D341Med (cell line): ENCODE measurements around the gene RAMP1.
"Not testable (repeated sequence)": the region's sequence is repeated elsewhere in the genome, so short reads cannot be mapped to it uniquely, and the experiment has no call there.

ENCODE experiments used
- DNase-seq: peaks from one replicate; pipeline ENCODE4 v3.0.0; 2012; ENCODE audit warnings: low spot score

RAMP1 gene

DNA sequence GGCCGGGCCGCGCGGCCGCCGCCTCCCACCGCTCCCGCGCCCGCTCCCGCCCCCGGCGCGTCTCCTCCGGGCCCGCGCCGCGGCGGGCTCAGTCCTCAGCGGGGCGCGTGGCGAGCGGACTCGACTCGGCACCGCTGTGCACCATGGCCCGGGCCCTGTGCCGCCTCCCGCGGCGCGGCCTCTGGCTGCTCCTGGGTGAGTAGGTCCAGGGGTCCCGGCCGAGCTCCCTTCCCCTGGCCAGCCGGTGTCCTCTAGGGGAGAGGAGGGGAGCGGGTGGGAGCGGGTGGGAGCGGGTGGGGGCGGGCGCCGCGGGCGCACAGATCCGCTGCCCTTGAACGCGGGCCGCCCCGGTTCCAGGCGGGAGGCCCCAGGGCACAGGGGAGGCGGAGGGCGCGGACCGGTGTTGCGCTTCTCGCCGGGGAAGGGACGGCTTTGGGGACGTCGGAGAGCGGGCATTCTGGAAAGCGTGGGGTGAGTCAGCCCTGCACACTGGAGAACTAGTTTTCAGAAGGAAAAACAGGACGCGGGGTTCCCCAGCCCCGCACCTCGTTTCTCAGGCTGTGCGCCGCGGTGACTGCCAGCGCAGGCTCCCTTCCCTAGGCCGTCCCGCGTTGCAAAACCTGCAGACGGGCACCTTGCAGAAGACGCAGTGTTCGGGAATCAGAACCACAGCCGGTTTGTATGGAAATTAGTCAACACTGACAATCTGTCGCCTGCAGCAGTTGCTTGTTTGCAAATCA, at the start of gene RAMP1:
TSS of gene RAMP1 (plus strand) at position 91 of the 740 bp plus-strand sequence. CDS start at position 144, 53 bp downstream.
- no peak for DNase-seq

DNA sequence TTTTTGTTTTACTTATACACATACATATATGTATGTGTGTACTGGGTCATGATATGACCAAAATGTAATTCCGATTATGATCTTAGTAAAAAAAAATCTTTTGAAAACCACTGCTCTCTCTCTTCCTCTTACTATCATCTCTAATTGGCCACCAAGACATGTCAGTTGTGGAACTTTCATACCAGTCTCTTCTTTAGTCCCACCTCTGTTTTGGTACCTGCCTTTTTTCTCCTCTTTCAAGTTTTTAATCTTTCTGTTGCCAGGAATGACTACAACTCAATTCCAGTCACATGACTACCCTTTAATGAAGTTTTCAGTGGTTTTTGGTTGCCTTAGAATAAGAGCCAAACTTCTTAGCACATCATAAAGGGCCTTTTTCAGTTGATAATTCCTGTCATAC, 43.8 kb upstream of the RAMP1 start:
- no peak for DNase-seq

DNA sequence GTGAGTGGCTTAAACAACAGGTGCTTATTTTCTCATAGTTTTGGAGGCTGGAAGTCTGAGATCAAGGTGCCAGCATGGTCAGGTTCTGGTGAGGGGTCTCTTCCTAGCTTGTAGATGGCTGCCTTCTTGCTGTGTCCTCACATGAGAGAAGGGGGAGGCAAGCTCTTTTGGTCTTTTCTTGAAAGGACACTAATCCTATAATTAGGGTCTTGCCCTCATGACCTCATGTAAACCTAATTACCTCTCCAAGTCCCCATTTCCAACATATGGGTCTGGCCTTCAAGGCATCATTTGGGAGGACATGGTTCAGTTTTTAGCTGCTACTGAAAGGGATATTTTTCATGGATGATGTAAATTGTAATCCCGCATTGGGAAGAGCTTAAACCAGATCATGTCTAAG, 42.9 kb upstream of the RAMP1 start:
- DNase-seq, result no peak

DNA sequence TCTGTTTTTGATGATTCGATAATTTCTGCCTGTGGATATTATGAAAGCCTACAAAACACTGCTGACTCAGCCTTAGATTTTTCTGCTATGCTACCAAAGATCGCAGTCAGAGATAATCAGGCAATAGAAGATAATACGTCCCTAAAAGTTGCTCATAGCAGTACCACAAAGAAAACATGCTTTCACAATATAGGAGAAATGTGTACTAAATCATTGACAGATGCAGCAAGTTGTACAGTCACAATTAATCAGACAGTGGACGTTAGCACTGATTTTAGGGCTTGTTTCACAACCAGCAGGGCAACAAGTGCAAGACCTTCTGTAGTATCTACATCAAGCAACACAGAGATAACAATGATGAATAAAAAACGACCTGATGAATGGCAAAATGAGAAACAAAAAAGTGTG, 41.4 kb upstream of the RAMP1 start:
- no peak for DNase-seq

DNA sequence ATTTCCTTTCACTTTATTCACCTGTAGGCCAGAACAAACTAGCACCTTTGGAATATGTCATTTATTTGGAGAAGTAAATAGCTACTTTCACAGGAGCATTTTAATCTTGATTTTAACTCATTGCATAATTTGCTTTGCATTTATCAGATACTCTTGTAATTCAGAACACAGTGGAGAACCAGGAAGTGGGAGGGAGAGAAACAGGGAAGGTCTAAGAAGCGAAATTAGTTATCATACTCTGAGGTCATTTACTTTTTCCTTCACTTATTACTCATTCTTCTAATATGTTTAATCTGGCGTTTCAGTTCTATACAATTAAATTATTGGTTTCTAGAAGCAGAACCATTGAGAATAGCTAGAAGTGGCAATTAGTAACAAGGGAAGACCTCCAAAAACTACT, 40.2 kb upstream of the RAMP1 start:
- DNase-seq, result no peak

DNA sequence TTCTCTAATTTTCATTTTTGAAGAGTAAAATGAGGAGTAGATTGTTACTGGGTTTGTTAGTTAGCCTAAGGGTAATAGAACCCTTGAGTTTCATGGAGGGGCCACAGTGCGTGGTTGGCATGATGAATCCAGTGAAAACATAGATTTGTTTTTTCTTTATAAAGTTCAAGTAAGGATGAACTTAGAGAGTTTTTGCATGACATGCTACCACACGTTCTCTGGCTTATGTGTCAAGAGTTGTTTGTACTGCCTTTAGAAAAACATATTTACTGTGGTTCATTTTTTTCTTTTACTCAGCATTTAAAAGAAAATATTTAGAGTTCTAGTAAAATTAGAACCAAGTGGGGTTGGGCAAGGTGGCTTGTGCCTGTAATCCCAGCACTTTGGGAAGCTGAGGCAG, 39.0 kb upstream of the RAMP1 start:
- DNase-seq, result no peak

DNA sequence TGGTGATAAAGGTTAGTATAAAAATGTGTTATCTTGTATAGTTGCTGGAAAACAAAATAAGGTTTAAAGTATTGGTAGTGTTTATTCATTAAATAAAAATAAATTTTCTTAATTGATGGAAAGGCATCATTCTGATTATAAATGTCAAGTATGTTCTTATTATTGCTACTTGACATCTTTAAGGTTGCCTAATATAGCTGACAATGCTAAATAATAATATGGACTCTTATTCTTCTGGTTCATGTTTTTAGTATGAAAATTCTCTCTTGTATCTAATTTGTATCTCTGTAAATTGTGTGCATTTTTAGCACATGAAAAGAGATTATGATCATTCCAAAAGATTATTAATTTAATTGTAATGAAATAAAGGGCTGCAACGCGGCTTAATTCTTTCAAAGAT, 35.9 kb upstream of the RAMP1 start:
- DNase-seq, result no peak

DNA sequence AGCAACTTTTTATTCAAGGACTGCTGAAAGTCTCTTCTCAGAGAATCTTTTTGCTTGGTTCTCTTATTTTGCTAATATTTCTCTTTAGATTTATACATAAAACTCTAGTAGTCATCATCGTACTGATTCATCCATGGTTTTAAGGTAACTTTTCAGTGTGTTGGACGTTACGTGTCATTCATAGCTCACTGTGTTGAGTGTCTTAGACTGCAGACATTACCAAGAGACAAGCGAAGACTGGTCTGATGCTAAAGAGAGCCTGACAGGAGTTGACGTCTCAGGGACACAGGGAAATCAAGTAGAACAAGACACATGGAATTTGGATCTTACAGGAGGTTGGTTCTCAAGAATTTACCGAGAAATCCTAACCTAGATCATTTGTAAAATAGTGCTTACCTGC, 35.3 kb upstream of the RAMP1 start:
- DNase-seq, result no peak

DNA sequence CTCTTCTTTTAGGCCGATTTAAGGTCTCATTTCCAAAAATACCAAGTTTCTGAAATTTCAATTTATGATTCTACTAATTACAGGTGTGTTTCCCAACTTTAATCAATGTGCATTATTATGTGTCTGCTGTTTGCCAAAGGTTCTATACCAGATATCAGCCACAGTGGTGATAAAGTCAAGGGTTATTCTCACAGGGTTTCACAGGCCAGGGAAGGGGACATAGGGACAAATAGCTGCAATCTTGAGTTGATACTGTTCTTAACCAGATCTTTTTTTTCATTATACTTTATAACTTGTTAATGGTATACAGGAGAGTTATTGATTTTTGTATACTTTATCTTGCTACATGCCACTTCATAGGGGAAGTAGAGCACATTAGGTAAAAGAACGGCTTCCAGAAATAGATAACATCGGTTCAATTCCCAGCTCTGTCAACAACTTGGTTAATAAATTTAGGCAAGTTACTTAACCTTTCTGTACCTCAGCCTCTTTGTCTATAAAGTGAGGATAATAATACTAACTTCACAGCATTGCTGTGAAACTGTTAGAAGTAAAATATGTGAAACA, 31.9 kb upstream of the RAMP1 start:
- DNase-seq, result no peak

DNA sequence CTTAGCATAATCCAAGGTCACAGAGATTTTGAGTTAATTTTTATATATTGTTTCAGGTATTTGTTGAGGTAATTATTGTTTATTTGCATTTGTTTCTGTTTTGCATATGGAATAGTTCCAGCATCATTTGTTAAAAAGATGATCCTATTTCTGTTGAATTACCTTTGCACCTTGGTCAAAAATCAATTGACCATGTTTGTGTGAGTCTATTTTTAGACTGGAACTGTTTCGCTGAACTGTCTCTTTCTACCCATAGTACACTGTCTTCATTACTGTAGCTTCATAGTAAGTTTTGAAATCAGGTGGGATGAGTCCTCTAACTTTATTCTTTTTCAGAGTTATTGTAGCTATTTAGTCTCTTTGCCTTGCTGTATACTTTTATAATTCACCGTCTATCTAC, 28.9 kb upstream of the RAMP1 start:
- no peak for DNase-seq

DNA sequence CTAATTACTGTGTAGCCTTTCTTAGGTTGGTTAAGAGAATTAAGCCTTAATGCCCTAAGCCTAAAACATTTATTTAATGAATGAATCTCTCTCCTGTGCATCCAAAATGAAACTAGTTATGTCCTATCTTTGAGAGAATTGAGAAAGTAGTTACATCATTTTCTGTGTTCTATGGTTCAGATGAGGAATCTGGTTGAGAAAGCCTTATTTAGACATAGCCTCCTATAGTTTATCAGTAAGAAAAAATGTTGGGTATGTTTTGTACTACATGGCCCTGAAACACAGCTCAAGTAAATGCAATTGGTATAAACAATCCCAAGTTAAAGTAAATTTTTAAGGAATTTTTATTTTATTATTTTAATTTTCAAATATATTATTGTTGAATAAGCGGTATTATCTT, 25.9 kb upstream of the RAMP1 start:
- DNase-seq, result no peak

DNA sequence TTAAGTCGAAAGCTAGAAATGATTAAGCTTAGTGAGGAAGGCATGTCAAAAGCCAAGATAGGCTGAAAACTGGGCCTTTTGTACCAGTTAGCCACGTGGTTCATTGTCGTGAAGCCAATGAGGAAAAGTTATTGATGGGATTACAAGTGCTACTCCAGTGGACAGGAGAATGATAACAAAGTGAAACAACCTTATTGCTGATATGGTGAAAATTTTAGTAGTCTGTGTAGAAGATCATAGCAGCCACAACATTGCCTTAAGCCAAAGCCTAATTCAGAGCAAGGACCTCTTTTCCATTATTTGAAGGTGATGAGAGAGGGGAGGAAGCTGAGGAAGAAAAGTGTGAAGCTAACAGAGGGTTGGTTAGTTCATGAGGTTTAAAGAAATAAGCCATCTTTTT, 24.1 kb upstream of the RAMP1 start:
- no peak for DNase-seq

DNA sequence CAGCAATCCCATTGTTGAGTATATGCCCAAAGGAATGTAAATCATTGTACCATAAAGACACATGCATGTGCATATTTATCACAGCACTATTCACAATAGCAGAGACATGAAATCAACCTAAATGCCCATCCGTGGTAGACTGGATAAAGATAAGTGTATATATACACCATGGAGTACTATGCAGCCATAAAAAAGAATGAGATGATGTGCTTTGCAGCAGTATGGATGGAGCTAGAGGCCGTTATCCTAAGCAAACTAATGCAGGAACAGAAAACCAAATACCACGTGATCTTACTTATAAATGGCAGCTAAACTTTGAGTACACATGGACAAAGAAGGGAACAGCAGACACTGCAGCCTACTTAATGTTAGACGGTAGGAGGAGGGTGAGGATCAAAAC, 18.4 kb upstream of the RAMP1 start:
- DNase-seq, result no peak

DNA sequence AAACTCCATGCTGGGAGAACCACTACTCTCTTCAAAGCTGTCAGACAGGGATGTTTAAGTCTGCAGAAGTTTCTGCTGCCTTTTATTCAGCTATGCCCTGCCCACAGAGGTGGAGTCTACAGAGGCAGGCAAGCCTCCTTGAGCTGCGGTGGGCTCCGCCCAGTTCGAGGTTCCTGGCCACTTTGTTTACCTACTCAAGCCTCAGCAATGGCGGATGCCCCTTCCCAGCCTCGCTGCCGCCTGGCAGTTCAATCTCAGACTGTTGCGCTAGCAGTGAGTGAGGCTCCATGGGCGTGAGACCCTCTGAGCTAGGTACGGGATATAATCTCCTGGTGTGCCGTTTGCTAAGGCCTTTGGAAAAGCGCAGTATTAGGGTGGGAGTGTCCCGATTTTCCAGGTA, 10.5 kb upstream of the RAMP1 start:
- DNase-seq, result not testable (repeated sequence)

DNA sequence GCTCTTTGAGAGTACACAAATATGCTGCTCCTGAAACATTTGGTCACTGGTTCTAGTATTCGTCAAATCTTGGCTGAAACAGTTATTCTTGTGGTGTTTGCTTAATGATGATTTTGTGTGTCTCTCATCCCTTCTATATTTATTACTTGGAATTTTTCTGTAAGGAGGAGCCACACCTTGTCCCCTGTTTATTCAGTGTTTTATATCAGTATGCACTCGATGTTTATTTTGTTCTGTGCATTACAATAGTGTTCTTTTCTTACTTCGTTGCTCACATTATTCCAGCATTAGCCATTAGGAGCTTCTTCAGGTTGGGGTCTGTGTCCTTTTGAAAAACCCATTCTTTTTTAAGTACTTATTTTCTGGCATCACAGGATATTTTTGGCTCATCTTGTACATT, 5.1 kb upstream of the RAMP1 start:
- DNase-seq, result no peak

DNA sequence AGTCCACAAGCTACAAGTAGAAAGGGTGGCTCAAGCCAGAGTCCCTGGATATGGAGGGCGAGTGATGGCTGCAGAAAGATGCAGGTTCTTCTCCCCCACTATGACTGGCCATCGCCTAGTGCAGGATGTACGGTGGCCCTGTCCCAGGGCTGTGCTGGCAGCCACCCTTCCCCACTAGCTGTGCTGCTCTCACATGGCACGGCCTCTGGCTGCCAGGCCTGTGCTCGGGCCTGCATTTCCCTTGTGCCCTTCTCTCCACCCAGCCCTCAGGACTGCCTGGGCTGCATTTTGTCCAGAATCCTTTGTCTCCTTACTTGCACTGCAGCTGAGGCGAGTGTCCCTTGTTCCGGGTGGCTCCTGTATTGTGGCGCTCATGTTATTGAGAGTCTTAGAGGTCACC, 1.6 kb upstream of the RAMP1 start:
- DNase-seq, result no peak

DNA sequence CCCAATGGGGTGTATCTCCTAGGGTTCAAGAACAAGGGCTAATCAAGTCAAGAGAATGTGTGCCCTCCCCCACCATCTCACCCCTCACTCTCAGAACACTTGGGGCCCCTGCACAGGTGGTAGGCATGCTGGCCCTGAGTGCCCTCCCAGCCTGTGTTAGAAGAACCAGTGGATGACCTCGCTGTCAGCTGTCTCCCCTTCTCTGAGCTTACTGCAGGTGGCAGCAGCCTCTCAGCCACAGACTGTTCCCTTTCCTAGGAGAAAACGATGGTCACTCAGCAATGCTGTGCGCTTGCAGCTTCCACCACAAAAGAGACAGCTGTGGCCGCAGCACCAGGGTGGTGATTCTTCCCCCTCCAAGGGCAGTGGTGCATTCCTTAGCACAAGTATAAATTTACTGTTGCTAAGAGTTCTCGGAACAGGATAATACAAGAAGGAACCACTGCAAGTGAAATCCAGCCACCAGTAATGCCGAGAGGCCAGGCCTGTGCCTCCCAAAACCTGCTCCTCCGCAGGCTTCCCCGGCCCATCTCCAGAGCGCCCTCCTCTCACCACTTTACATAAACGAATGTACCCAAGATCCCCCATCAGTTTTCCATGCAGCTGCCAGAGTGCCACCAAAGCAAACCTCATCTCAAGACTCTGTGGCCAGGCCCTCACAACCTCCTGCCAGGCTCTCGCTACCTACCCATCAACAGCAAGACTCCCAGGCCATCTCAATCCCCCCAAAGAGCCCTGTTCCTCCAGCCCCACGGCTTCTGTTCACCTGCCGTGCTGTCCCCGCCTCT, 935 bp upstream of the RAMP1 start:
- DNase-seq, result peak; percentile 73

DNA sequence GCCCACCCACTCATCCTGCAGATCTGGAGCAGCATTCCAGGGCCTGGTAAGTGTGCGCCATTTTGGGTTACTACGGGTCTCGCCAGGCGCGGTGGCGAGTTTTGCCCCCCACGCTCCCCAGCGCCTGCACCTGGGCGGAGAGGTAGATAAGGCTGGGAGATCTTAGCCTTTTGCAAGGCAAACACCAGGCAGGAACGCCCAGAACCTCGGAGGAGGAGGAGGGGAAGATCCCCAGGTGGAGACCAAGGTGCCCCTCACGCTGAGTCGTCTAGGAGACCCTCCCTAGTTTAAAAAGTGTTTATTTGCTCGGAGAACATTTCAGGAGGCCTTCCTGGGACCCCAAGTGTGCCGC, 365 bp upstream of the RAMP1 start:
- no peak for DNase-seq

DNA sequence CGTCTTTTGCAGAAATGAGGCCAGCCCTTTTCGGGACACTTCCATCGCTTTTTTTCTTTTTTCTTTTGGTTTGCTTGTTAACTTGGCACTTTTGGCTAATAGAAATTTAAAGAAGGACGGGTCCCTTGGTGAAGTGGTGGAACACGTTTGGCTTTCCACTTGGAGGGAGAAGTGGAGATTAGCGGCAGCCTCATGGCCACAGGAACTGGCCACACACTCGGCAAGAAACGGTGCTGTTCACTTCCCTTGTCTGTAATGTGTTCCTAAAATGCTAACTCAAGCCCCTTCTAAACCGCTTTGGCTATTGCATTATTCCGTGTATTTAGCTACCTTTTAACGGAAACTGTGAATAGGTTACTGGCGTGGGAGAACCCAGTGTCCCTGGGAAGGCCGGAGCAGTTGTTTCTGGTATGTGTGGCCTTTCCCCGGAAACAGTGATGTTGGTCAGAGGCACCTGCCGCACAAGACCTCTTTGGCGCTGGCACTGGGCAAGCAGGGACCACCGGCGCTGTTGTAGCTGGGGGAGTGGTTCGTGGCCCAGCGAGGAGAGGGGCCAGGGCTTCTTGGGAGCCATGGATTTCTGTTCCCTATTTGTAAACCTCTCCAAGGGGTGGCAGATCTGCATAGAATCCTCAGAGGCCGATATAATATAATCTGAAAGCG, 981 bp downstream of the RAMP1 start:
- no peak for DNase-seq

DNA sequence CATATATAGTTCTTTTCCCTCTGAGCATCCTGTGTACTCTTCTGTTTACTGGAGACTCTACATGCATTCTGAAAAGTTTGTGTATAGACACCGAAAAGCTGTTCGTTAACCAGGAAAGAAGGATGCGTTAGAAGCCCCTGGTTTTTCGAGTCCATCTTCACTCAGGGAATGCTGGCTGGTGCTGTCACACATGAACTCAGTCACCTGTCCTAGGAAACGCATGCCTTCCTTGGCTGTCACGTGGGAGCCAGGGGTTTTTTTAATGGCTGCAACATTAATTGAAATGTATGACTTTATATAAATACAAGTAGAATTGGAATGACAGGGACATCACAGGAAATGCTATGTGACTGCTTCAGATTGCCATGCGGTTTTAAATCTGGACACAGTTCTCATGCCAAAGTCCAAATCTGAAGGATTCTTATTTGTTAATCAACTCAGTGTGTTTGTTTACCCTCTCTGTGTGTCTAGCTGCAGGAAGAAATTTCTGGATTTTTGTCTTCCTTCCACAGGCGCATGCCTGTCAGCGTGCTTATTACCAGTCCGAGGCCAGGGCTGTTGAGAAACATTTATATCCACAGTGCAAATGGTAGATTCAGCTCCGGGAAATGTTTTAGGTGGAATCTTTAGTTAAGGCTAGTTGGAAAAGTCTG, 2.6 kb downstream of the RAMP1 start:
- DNase-seq, result no peak

DNA sequence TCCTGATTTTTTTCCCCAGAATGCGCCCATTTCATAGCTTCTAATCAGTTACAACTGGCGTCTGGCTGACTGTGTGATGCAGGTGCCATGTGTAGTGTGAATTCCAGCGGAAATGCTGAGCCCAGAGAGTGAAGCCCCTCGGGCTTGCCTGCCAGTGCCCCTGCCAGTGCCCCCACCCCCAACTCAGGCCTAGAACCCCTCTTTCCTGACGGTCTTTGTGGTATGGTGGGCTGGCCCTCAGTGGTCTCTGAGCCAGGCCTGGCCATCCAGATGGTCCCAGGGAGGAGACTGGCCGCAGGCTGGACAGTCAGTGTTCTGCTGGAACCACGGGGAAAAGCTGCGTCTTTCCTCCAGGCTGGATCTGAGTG, 3.1 kb downstream of the RAMP1 start:
- DNase-seq, result no peak

DNA sequence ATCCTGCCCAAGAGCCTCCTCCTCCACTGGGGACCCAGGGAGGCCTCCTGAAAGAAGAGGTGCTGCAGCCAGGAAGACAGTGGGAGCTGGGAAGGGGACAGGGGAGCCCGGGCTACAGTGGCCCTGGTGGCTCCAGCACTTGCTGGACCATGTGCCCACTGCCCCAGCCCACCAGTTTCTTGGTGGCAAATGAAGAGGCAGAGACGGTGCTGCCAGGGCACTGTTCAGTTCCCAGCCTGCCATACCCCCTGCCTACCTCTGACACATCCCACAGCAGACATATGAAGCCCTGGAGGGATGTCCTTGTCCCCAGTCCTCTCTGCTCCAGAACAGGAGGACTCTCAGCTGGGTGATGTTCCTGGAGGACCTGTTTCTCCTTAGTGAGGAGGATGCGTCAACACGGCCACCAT, 3.7 kb downstream of the RAMP1 start:
- no peak for DNase-seq
